Neural cell (in vitro differentiated cells): Measurements from ENCODE around the gene TBCA.

Experiments
- CTCF ChIP-seq: fragments of 450-650 bp; IDR thresholded peaks from 2 replicates; pipeline ENCODE4 v1.5.1; 2014; ENCODE audit warnings: antibody characterized with exemption, mild to moderate bottlenecking, moderate library complexity; ENCODE audit not compliant: poor library complexity, severe bottlenecking
- EP300 ChIP-seq: fragments of 450-650 bp; conservative IDR thresholded peaks from 2 replicates; pipeline ENCODE4 v1.6.1; 2014; ENCODE audit warnings: antibody characterized with exemption, mild to moderate bottlenecking, moderate library complexity; ENCODE audit not compliant: poor library complexity, severe bottlenecking
- EZH2 ChIP-seq: fragments of 200-600, 300-800 bp; shearing (Covaris generic), sonication (generic); IDR thresholded peaks from 2 replicates; pipeline ENCODE4 v1.6.1; 2014; ENCODE audit warnings: antibody characterized with exemption, low read length, borderline replicate concordance, mild to moderate bottlenecking; ENCODE audit not compliant: insufficient read depth, poor library complexity, severe bottlenecking
- MXI1 ChIP-seq: fragments of 450-650 bp; conservative IDR thresholded peaks from 2 replicates; pipeline ENCODE4 v1.6.1; 2014; ENCODE audit warnings: antibody characterized with exemption, mild to moderate bottlenecking; ENCODE audit not compliant: poor library complexity, severe bottlenecking
- POLR2AphosphoS5 ChIP-seq: IDR thresholded peaks from 2 replicates; pipeline ENCODE4 v1.6.1; 2012
- RAD21 ChIP-seq: fragments of 450-650 bp; conservative IDR thresholded peaks from 2 replicates; pipeline ENCODE4 v1.6.1; 2014; ENCODE audit warnings: antibody characterized with exemption, mild to moderate bottlenecking, moderate library complexity
- REST ChIP-seq: IDR thresholded peaks from 2 replicates; pipeline ENCODE4 v1.6.1; 2012; ENCODE audit warnings: borderline replicate concordance
- SMC3 ChIP-seq: fragments of 450-650 bp; conservative IDR thresholded peaks from 2 replicates; pipeline ENCODE4 v1.6.1; 2014; ENCODE audit warnings: antibody characterized with exemption, mild to moderate bottlenecking, moderate library complexity; ENCODE audit not compliant: poor library complexity
- TAF1 ChIP-seq: IDR thresholded peaks from 2 replicates; pipeline ENCODE4 v1.6.1; 2012; ENCODE audit warnings: low read depth

- TF ChIP-seq CTCF (no peak), TAF1 (no peak), MXI1 (no peak), SMC3 (no peak), REST (no peak), EZH2 (no peak), RAD21 (no peak), EP300 (no peak), POLR2AphosphoS5 (no peak)
Observed at GRCh38 chr5:77669677-77670076, 106.5 kb downstream of the TBCA start.
